Astrocyte (in vitro differentiated cells and primary cell): ENCODE measurements around the gene DDX25.

Source experiments
- CTCF ChIP-seq: IDR thresholded peaks from 2 replicates; pipeline ENCODE4 v1.5.1; 2011; ENCODE audit warnings: low read depth, mild to moderate bottlenecking, inconsistent platforms, low read length, moderate library complexity; ENCODE audit not compliant: insufficient read depth
- EZH2 ChIP-seq: IDR thresholded peaks from 2 replicates; pipeline ENCODE4 v1.6.1; 2012; ENCODE audit warnings: mild to moderate bottlenecking, low read length, inconsistent platforms; ENCODE audit not compliant: insufficient read depth

GRCh38 chr11:125942771-125943428 lies 38.6 kb downstream of the DDX25 start:
- TF ChIP-seq CTCF (no peak), EZH2 (no peak)
